DLD1 (cell line): ENCODE measurements around the gene GPR137B.

Source experiments
- in situ Hi-C: cut with HindIII; loops from 2 replicates; pipeline ENCODE4 v1.10.0; 2017; ENCODE audit warnings: low sequenced_read_pairs

Gene GPR137B

GRCh38 chr1:236253119-236253518 lies 110.8 kb downstream of the GPR137B start:
- in situ Hi-C loops = no loop called here

- in situ Hi-C loops = no loop called here
Observed at GRCh38 chr1:236253918-236254637, 111.7 kb downstream of the GPR137B start.

- in situ Hi-C loops = no loop called here
Observed at GRCh38 chr1:236257216-236257615, 114.9 kb downstream of the GPR137B start.

- in situ Hi-C loops = no loop called here
Observed at GRCh38 chr1:236258114-236258622, 115.8 kb downstream of the GPR137B start.
